Parietal lobe (tissue), 2 donors: ENCODE results near the gene SCN1A. TPM values are rescaled to one million over a fixed set of nuclear protein-coding genes. Genes with fewer than 3 reads are reported as not detected.

Experiments
- small RNA-seq: library from RNA; depleted of rRNA; stranded (forward); fragments of <200 nt; gene quantifications from one replicate; pipeline ENCODE3, GENCODE V24; 2014; ENCODE audit warnings: low replicate concordance
- total RNA-seq: library from RNA; depleted of rRNA; stranded (reverse); fragments of >200 nt; gene quantifications from one replicate; pipeline ENCODE4 v1.2.3, GENCODE V29; 2014

The SCN1A gene
- 29.1 TPM for total RNA-seq

DNA sequence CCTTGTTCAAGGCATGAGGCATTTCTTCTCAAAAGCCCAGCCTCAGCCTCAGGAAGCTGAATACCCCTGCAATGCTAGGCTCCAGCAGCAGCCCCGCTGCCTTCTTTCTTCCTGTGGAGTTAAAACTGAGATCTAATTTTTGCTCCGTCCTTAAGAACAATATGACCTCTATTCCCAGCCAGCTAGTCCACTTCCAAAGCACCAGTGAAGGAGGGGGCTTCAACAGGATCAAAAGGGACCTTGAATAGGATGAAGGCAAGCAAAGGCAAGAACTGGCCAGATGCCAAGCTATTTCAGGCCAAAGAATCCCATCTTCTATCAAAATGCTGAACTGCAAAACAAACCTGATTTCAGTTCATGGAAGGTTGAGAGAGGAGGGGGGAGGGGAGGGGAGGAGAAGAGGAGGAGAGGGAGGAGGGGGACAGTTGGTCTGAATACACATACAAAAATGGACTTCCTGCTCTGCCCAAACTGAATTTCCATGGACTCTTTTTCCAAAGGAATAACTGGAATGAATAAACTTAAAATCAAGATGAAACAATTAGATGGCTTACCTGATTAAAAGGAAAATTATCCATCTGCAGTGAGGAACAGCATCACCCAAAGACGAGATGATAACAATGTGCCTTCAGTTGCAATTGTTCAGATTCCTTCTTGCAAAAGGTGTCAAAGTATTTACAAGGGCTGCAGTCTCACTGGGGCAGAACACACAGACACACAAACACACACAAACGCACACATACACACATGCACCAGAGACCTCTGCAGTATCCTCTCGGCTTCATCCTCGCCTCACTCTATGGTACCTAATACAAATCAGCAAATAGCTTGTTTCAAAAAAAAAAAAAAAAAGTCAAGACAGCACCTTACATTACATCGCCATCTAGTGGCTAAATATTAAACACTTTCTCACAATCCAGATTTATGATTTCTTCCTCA is at the start of gene SCN1A:
SCN1A (minus strand) TSS at position 804 of the 939 bp plus-strand sequence. CDS start 54,399 bp downstream, outside the sequence.

DNA sequence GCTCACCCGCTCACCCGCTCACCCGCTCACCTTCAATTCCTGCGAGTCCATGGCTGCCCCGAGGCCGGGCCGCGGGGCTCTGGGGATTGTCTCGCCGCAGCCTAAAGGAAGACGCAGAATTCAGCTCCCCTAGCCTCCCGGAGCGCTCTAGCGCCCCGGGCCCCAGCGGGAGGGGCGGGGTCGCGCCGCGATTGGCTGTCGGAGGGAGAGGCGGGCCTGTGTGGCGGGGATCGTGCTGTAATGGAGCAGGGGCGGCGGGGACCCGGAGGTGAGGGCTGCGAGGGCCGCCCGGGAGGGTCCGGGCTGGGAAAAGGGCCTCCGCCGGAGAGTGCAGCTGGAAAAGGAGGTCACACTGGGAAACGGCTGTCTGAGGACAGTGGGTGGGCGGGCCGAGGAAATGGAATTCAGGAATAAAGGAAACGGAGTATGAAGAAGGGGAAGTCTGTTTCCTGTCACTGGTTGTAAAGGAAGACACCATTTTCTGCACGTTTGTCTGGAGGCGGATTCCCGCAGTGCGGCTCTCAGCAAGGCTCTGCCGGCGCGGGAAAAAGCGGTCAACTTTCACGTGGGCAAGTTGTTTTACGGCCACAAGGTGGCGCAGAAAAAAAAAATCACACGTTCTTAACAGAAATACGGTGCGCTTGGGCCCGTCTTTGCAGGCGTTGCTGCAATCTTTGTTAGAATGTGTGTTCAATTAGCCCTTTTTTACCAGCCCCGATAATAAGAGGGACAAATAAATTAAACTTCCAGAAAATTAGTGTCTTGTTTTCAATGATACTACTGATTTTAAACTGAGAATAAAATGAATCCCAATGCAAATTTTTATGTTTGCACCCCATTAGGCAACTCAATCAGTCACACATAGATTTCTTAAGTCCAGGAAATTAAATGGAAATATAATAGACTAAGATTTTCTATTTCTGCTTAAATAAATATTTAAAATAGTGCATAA is 173.9 kb downstream of the SCN1A start, which contains the start of gene TTC21B:
TTC21B (minus strand) TSS at position 122 of the 952 bp plus-strand sequence; CDS start at position 51, 71 bp downstream.

Small RNAs within 50 kb of the gene (small RNA-seq; reads per million reads assigned to genes)
- not detected for gene RF00019

Other genes starting within 250 kb of the SCN1A start
- gene TTC21B, start 174.2 kb downstream of the SCN1A start, total RNA-seq = 156 TPM
- 144 TPM for gene SCN9A, start 247.9 kb upstream of the SCN1A start, total RNA-seq